ENCODE results near the gene RNF11.

GRCh38 chr1:51301152-51301843 is 65.2 kb downstream of the RNF11 start:
- no peak for TF ChIP-seq CTCF (IDR thresholded peaks at IDR 0.05)
- no peak for TF ChIP-seq POLR2A (IDR thresholded peaks at IDR 0.05)
